GM19239 (cell line): Measurements from ENCODE around the gene PCSK6.

Experiments used
- DNase-seq: peaks from one replicate; pipeline ENCODE4 v3.0.0; 2011; ENCODE audit warnings: low spot score; ENCODE audit not compliant: insufficient read length
- FAIRE-seq: peaks from 2 replicates; lab custom pipeline; 2011; peaks lifted over from hg19 to GRCh38; lab: Jason Lieb, UNC

Gene PCSK6

GRCh38 chr15:101501703-101502373 is 12.3 kb upstream of the PCSK6 start:
- DNase-seq = no peak

DNA sequence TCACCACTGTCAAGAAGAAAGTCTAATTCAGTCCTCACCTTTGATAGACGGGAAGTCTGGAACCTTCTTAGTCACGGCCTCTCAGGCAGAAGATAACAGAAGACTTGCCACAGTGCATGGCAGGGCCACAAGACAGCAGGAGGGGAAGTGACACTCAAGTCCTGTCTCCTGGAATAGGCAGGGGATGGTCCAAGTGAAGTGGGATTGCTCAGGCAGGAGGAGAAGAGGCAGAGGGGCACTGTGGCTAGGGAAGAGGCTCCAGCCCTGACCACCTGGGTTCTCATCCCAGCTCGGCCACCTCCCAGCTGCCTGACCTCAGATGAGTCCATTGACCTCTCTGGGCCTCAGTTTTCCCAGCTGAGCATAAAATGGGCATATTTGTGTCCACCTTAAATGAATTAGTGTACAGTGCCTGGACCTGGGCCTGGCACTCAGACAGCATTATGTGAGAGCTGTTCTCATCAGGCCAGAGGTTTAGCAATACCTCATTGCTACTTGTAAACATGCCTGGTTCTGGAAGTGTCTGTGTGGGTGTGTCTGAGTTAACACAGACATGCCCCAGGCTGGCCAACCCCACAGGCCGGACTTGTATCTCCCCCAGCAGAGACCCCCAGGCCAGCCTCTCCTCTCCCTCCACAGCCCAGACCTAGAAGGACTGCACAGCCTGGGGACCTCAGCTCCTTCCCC is 11.5 kb upstream of the PCSK6 start:
- no peak for FAIRE-seq
- DNase-seq = no peak

More at GRCh38 chr15:101501703-101502373, 12.3 kb upstream of the PCSK6 start:
- no peak for FAIRE-seq

GRCh38 chr15:101499863-101500713 is 10.6 kb upstream of the PCSK6 start:
- FAIRE-seq (no peak), DNase-seq (no peak)

DNA sequence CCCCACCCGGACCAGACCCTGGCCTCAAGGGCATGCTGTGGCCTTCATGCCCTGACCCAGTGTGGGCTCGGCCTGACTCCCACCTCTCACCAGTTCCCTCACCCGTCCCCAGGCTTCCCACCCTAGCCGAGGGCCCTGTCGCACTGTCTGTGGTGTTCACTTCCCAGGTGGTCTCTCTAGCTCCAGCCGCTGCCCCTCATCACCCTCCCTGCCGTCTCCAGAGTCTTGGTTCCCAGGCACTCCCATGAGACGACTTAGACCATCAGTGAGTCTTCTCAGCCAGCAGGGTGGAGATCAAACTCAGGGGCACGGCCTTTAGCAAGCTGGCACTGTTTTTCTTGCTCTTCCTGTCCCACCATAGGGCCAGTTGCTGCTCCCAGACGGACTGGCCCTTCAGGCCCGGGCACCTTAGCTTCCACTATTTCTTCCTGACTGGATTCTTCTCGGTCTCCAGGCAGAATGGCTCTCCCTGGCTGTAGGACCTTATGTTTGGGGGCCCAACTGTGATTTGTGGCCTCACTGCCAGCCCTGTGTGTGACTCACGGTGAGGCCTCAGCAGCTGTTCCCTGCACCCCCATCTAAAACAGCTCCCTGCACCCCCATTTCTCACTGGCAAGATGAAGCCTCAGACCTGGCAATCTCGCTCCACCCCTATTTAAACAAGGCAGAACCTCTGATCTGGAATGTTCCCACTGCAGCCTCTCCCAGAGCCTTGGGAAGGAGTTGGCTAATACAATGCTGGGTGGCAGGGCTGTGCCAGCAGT is 9.4 kb upstream of the PCSK6 start:
- DNase-seq (no peak), FAIRE-seq (no peak)

DNA sequence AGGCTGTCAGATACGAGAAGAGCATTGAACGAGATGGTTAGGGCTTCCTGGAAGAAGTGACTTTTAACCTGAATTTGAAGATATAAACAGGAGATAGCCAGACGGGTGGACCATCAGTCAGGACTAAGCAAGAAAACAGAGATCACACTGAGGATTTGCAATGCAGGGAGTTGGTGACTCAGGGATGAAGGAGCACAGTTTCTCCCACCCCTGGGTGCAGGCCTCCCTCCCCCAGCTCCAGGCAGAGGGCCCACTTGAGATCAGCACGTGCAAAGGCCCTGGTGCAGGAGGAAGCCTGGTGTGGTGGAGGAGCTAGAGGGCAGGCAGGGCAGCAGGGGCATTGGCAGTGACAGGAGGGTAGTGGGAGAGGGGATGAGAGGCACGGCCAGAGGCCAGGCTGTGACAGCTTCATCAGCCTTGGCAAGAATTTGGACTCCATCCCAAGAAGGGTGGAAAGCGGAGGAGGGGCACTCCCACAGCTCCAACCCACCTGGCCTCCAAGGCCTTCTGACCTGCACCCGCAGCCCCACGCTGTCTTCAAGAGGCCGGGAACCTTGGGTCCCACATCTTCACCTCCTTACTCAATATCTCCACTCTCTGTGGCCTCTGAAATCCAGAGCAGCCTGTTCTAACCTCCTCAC is 8.7 kb upstream of the PCSK6 start:
- no peak for DNase-seq
- FAIRE-seq = no peak

GRCh38 chr15:101497484-101498034 is 8.1 kb upstream of the PCSK6 start:
- FAIRE-seq (no peak), DNase-seq (no peak)

DNA sequence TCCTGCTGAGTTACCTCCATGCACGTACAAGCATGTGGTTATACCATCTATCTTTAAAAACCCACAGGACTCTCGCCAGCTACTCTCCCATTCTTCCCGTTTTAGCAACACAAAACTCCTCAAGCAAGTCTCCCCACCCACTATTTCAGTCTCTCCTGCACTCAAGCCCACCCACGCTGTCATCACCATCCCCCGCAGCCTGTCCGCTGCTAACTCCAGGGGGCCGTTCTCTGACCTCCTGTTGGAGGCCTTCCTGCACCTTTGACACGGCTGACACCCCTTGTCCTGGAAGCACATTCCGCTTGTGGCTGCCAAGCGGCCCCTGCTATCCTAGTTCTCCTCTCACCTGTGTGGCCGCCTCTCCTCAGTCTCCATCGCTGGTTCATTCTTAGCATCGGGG is 7.5 kb upstream of the PCSK6 start:
- FAIRE-seq = no peak

GRCh38 chr15:101496198-101496986 is 6.9 kb upstream of the PCSK6 start:
- no peak for DNase-seq

More for the DNA sequence above, 7.5 kb upstream of the PCSK6 start:
- DNase-seq = no peak

GRCh38 chr15:101495334-101496197 is 6.1 kb upstream of the PCSK6 start:
- no peak for FAIRE-seq
- no peak for DNase-seq

More at GRCh38 chr15:101496198-101496986, 6.9 kb upstream of the PCSK6 start:
- no peak for FAIRE-seq

DNA sequence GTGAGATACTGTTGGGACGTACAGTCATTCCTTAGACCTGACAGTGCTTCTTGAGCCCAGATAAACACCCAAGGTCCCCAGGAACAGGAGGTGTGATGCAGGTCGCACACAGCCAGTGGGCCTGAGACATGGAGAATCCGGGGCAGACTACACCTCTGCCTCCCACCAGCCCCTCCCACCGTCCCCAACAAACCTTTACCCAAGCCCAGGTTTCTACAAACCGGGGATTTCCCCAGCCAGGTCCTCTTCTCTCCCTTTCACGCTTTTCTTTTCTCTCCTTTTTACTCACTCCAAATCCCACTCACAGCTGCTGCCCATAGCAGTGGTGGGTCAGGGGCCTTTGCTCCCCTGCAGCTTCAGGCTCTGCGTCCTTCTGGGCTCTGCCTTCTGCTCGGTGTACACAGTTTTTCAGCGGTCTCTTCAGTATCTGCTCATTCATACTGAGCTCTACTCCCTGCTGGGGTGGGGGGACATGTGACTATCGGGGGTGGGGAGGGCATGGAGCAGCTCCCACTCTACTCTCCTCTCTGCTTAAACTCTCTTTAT is 4.8 kb upstream of the PCSK6 start:
- FAIRE-seq = no peak
- no peak for DNase-seq

GRCh38 chr15:101492766-101493692 is 3.5 kb upstream of the PCSK6 start:
- DNase-seq = no peak
- FAIRE-seq = no peak

GRCh38 chr15:101491734-101492640 is 2.5 kb upstream of the PCSK6 start:
- FAIRE-seq = no peak

GRCh38 chr15:101490922-101491733 is 1.6 kb upstream of the PCSK6 start:
- no peak for FAIRE-seq
- no peak for DNase-seq

More at GRCh38 chr15:101491734-101492640, 2.5 kb upstream of the PCSK6 start:
- DNase-seq = no peak

GRCh38 chr15:101490408-101490891 is 943 bp upstream of the PCSK6 start:
- DNase-seq = no peak
- FAIRE-seq = no peak
